DOHH2 (cell line): ENCODE data around the gene SLC23A3.

Experiments used
- EZH2phosphoT487 ChIP-seq: fragments of 200-600 bp; sonication (generic); IDR thresholded peaks from 2 replicates; pipeline ENCODE4 v1.6.1; 2017; ENCODE audit warnings: borderline replicate concordance, mild to moderate bottlenecking, antibody characterized with exemption, low read length, moderate library complexity, mixed read lengths
- TF ChIP-seq, protein P1 (sequence below): fragments of 200-600 bp; sonication (generic); IDR thresholded peaks from one replicate; pipeline ENCODE4 v1.5.1; 2014; ENCODE audit warnings: antibody characterized with exemption, mild to moderate bottlenecking, low read depth, low read length; ENCODE audit not compliant: poor library complexity, severe bottlenecking

DNA sequence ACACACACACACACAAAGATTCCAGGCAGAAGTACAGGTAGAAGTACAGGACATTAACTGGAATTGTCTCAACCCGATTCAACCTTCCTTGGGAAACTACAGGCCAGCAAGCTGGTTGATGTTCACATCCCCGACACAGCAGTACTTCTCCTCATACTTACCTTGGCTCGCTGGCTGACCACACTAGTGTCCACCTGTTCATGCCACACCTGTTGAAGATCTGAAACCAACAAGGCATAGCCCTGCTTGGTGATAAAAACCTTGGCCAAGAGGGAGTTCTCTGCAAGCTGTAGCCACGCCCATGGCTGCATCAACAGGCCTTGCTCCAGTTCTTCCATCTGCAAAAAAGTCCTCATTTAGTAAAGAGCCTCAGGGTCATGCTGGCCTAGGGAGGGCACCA is 11.8 kb downstream of the SLC23A3 start:
- TF ChIP-seq, protein P1, sequence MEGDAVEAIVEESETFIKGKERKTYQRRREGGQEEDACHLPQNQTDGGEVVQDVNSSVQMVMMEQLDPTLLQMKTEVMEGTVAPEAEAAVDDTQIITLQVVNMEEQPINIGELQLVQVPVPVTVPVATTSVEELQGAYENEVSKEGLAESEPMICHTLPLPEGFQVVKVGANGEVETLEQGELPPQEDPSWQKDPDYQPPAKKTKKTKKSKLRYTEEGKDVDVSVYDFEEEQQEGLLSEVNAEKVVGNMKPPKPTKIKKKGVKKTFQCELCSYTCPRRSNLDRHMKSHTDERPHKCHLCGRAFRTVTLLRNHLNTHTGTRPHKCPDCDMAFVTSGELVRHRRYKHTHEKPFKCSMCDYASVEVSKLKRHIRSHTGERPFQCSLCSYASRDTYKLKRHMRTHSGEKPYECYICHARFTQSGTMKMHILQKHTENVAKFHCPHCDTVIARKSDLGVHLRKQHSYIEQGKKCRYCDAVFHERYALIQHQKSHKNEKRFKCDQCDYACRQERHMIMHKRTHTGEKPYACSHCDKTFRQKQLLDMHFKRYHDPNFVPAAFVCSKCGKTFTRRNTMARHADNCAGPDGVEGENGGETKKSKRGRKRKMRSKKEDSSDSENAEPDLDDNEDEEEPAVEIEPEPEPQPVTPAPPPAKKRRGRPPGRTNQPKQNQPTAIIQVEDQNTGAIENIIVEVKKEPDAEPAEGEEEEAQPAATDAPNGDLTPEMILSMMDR = no peak
- no peak for TF ChIP-seq EZH2phosphoT487
